ENCODE results near the gene CPN1. TPM values are rescaled to one million over a fixed set of nuclear protein-coding genes. Genes with fewer than 3 reads are reported as not detected.
"Not testable (repeated sequence)": the region's sequence is repeated elsewhere in the genome, so short reads cannot be mapped to it uniquely, and the experiment has no call there.

Gene CPN1
- total and polyA plus RNA-seq, 2 experiments from 2014 or later: not detected

DNA sequence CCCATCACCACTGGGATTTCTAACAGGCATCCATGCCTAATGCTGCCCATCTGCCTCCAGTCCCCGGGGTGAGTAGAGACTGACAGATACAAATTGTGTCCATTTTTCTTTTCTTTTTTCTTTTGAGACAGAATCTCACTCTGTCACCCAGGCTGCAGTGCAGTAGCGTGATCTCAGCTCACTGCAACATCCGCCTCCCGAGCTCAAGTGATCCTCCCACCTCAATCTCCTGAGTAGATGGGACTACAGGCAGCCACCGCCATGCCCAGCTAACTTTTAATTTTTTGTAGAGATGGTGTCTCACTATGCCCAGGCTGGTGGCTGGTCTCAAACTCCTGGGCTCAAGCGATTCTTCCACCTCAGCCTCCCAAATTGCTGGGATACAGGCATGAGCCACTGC is 7.6 kb upstream of the CPN1 start:
- no peaks in the 10 kb centered on the region for H3K9me2 ChIP-seq (ENCODE audit: insufficient read depth)
- H4K20me1 ChIP-seq (ENCODE audit: insufficient read depth): no peaks in the 10 kb centered on the region
- H3K27ac ChIP-seq: no peak overlapping the region
- H2AFZ ChIP-seq: no peak overlapping the region
- no peak overlapping the region for H3K4me2 ChIP-seq (ENCODE audit: unreplicated experiment)
- H3K4me3 ChIP-seq: no peak overlapping the region
- H3K9me3 ChIP-seq (ENCODE audit: low read depth): no peaks in the 10 kb centered on the region
- WGBS, 2 experiments (ENCODE audit: low coverage in 1 of 2, low lambda C conversion rate in 2 of 2, missing lambda C conversion rate in 2 of 2): 54% methylated on average over 6 of the region's 6 CpGs
- H3K4me1 ChIP-seq (ENCODE audit: insufficient read depth): no peaks in the 10 kb centered on the region
- TF ChIP-seq EZH2phosphoT487 (IDR thresholded peaks at IDR 0.05; ENCODE audit: insufficient read depth, low read depth) (no peak), EZH2 (IDR thresholded peaks at IDR 0.05; ENCODE audit: insufficient read depth, poor library complexity, severe bottlenecking) (no peak)
- no peak for DNase-seq
- in situ Hi-C loops (cut with MboI): no loop called here
- H3K36me3 ChIP-seq (ENCODE audit: low read depth): no peaks in the 10 kb centered on the region
- H3K27me3 ChIP-seq (replicated peaks; ENCODE audit: insufficient read depth): peaks cover 52% of the 10 kb centered on the region
- no peaks in the 10 kb centered on the region for H3K79me2 ChIP-seq (ENCODE audit: insufficient read depth)
- H3F3A ChIP-seq (ENCODE audit: insufficient read depth): no peaks in the 10 kb centered on the region
- H3K9ac ChIP-seq: no peak overlapping the region

DNA sequence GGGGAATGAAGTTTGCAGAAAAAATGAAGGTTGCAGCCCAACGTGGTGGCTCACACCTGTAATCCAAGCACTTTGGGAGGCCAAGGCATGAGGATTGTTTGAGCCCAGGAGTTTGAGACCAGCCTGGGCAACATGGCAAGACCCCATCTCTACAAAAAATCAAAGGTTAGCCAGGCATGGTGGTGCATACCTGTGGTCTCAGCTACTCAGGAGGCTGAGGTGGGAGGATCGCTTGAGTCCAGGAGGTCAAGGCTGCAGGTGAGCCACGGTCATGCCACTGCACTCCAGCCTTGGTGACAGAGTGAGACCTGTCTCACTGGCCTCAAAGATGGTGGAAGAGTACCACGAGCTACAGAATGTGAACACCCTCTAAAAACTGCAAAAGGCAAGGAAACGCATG is 5.0 kb upstream of the CPN1 start:
- H3K9ac ChIP-seq; H3K79me2 ChIP-seq (ENCODE audit: insufficient read depth); H4K20me1 ChIP-seq (ENCODE audit: insufficient read depth); H3K4me1 ChIP-seq (ENCODE audit: insufficient read depth); H3K36me3 ChIP-seq (ENCODE audit: low read depth); in situ Hi-C loops (cut with MboI); H3K27ac ChIP-seq; H3K4me3 ChIP-seq; H3K4me2 ChIP-seq (ENCODE audit: unreplicated experiment); H3K9me3 ChIP-seq (ENCODE audit: low read depth); H2AFZ ChIP-seq; H3K9me2 ChIP-seq (ENCODE audit: insufficient read depth); DNase-seq; H3F3A ChIP-seq (ENCODE audit: insufficient read depth): not testable (repeated sequence)
- WGBS, 2 experiments (ENCODE audit: low coverage in 1 of 2, low lambda C conversion rate in 2 of 2, missing lambda C conversion rate in 2 of 2): 41 to 42% methylated on average over 5 of the region's 5 CpGs
- peaks cover 51% of the 10 kb centered on the region for H3K27me3 ChIP-seq (replicated peaks; ENCODE audit: insufficient read depth)

DNA sequence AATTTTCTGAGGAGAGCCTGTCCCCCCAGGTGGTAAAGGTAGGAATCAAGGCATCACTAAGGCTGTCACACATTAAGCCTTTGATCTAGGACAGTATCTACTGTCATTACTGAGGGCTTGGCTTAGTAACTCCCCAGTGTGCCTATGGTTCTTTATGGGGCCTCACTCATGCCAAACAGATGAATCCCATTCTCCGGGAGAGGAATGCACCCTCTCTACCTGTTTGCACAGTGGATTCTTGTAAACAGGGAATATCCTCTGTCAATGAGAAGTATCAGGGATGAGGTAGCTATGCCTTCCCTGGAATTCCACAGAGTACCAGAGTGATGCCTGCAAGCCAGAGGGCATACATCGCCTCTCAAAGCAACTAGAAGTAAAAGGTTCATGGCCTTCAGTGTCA is 3.9 kb upstream of the CPN1 start:
- Histone ChIP-seq H3K4me2 (ENCODE audit: unreplicated experiment) (no peak overlapping the region), H3K9me3 (ENCODE audit: low read depth) (no peaks in the 10 kb centered on the region), H3F3A (ENCODE audit: insufficient read depth) (no peaks in the 10 kb centered on the region), H3K27me3 (replicated peaks; ENCODE audit: insufficient read depth) (peaks cover 46% of the 10 kb centered on the region), H3K9me2 (ENCODE audit: insufficient read depth) (no peaks in the 10 kb centered on the region), H3K27ac (no peak overlapping the region), H2AFZ (no peak overlapping the region), H3K36me3 (ENCODE audit: low read depth) (no peaks in the 10 kb centered on the region), H3K9ac (no peak overlapping the region), H3K4me3 (no peak overlapping the region), H4K20me1 (ENCODE audit: insufficient read depth) (no peaks in the 10 kb centered on the region), H3K4me1 (ENCODE audit: insufficient read depth) (no peaks in the 10 kb centered on the region), H3K79me2 (ENCODE audit: insufficient read depth) (no peaks in the 10 kb centered on the region)
- in situ Hi-C loops (cut with MboI): no loop called here
- TF ChIP-seq EZH2 (IDR thresholded peaks at IDR 0.05; ENCODE audit: insufficient read depth, poor library complexity, severe bottlenecking) (no peak), EZH2phosphoT487 (IDR thresholded peaks at IDR 0.05; ENCODE audit: insufficient read depth, low read depth) (no peak)
- no peak for DNase-seq
- 78 to 79% methylated on average over 2 of the region's 2 CpGs for WGBS, 2 experiments (ENCODE audit: low coverage in 1 of 2, low lambda C conversion rate in 2 of 2, missing lambda C conversion rate in 2 of 2)

DNA sequence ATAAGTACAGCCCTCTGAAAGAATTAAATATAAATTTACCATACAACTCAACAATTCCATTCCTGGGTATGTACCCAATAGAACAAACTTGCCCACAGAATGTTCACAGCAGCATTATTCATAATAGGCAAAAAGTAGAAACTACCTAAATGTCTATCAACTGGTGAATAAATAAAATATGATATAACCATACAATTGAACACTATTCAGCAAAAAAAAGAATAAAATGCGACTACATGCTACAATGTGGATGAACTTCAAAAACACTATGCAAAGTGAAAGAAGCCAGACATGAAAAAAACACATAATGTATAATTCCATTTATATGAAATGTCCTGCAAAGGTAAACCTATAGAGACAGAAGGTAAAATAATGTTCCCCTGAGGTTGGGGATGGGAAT is 2.0 kb upstream of the CPN1 start:
- no peaks in the 10 kb centered on the region for H3F3A ChIP-seq (ENCODE audit: insufficient read depth)
- no peaks in the 10 kb centered on the region for H3K9me3 ChIP-seq (ENCODE audit: low read depth)
- no peaks in the 10 kb centered on the region for H3K79me2 ChIP-seq (ENCODE audit: insufficient read depth)
- H2AFZ ChIP-seq: no peak overlapping the region
- no peak overlapping the region for H3K4me3 ChIP-seq
- in situ Hi-C loops (cut with MboI): no loop called here
- H3K27ac ChIP-seq: no peak overlapping the region
- no peaks in the 10 kb centered on the region for H3K4me1 ChIP-seq (ENCODE audit: insufficient read depth)
- no peaks in the 10 kb centered on the region for H3K36me3 ChIP-seq (ENCODE audit: low read depth)
- no peaks in the 10 kb centered on the region for H4K20me1 ChIP-seq (ENCODE audit: insufficient read depth)
- TF ChIP-seq EZH2 (IDR thresholded peaks at IDR 0.05; ENCODE audit: insufficient read depth, poor library complexity, severe bottlenecking): no peak
- TF ChIP-seq EZH2phosphoT487 (IDR thresholded peaks at IDR 0.05; ENCODE audit: insufficient read depth, low read depth): no peak
- no peak overlapping the region for H3K9ac ChIP-seq
- WGBS, 2 experiments (ENCODE audit: low coverage in 1 of 2, low lambda C conversion rate in 2 of 2, missing lambda C conversion rate in 2 of 2): 84 to 89% methylated on average over 1 of the region's 1 CpG
- no peaks in the 10 kb centered on the region for H3K9me2 ChIP-seq (ENCODE audit: insufficient read depth)
- no peak overlapping the region for H3K4me2 ChIP-seq (ENCODE audit: unreplicated experiment)
- DNase-seq: no peak
- H3K27me3 ChIP-seq (replicated peaks; ENCODE audit: insufficient read depth): peaks cover 50% of the 10 kb centered on the region

DNA sequence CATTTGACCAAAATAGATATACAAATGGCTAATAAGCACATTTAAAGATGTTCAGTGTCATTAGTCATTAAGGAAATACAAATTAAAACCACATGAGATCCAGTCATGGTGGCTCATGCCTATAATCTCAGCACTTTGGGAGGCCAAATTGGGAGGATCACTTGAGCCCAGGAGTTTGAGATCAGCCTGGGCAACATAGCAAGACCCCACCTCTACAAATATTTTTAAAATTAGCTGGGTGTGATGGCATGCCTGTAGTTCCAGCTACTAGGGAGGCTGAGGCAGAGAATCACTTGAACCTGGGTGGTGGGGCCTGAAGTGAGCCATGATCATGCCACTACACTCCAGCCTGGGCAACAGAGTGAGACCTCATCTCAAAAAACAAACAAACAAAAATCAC is 607 bp upstream of the CPN1 start:
- H3K79me2 ChIP-seq (ENCODE audit: insufficient read depth); H3K36me3 ChIP-seq (ENCODE audit: low read depth); H3K9me3 ChIP-seq (ENCODE audit: low read depth); H3K4me1 ChIP-seq (ENCODE audit: insufficient read depth); H3K9ac ChIP-seq; H3F3A ChIP-seq (ENCODE audit: insufficient read depth); H3K27ac ChIP-seq; in situ Hi-C loops (cut with MboI); H4K20me1 ChIP-seq (ENCODE audit: insufficient read depth); H3K9me2 ChIP-seq (ENCODE audit: insufficient read depth); H2AFZ ChIP-seq; H3K4me3 ChIP-seq; H3K4me2 ChIP-seq (ENCODE audit: unreplicated experiment): not testable (repeated sequence)
- peak; percentile 15 for DNase-seq
- H3K27me3 ChIP-seq (replicated peaks; ENCODE audit: insufficient read depth): peaks cover 54% of the 10 kb centered on the region
